Mesenchymal stem cell (in vitro differentiated cells and primary cell): Measurements from ENCODE around the gene FAM156A.
A peak's percentile ranks its signal among the peaks of the same experiment; 100 is the strongest.

Source experiments
- DNase-seq: peaks from one replicate; pipeline ENCODE4 v3.0.0-alpha.2; 2013
- H2AFZ ChIP-seq: one replicate; pipeline ENCODE4 v1.6.1; 2013; ENCODE audit warnings: low read depth, mild to moderate bottlenecking, control low read depth, inconsistent platforms, low read length, moderate library complexity
- H2AK5ac ChIP-seq: 2 replicates; pipeline ENCODE4 v1.6.1; 2013; ENCODE audit warnings: low read length, moderate library complexity, mild to moderate bottlenecking, inconsistent platforms; ENCODE audit not compliant: severe bottlenecking
- H2BK120ac ChIP-seq: one replicate; pipeline ENCODE4 v1.6.1; 2013; ENCODE audit warnings: low read depth, mild to moderate bottlenecking, inconsistent platforms, low read length, moderate library complexity
- H2BK12ac ChIP-seq, 2 experiments: one replicate each; pipeline ENCODE4 v1.6.1; 2013; ENCODE audit warnings: inconsistent platforms in 2 of 2, low read length in 2 of 2, mild to moderate bottlenecking in 2 of 2, moderate library complexity in 2 of 2, control low read depth in 1 of 2
- H2BK15ac ChIP-seq: one replicate; pipeline ENCODE4 v1.6.1; 2013; ENCODE audit warnings: mild to moderate bottlenecking, low read depth, inconsistent platforms; ENCODE audit not compliant: poor library complexity, severe bottlenecking
- H2BK5ac ChIP-seq: 2 replicates; pipeline ENCODE4 v1.6.1; 2013; ENCODE audit warnings: low read depth, mild to moderate bottlenecking, low read length, control low read depth, inconsistent platforms; ENCODE audit not compliant: poor library complexity, severe bottlenecking
- H3K14ac ChIP-seq, 2 experiments: one replicate each; pipeline ENCODE4 v1.6.1; 2013; ENCODE audit warnings: inconsistent platforms in 2 of 2, low read length in 2 of 2, control low read depth in 1 of 2, mild to moderate bottlenecking in 1 of 2, moderate library complexity in 1 of 2
- H3K18ac ChIP-seq, 2 experiments: one replicate each; pipeline ENCODE4 v1.6.1; 2013; ENCODE audit warnings: inconsistent platforms in 2 of 2, low read length in 2 of 2, control low read depth in 1 of 2, low read depth in 1 of 2, mild to moderate bottlenecking in 1 of 2
- H3K23ac ChIP-seq, 2 experiments: one replicate each; pipeline ENCODE4 v1.6.1; 2013; ENCODE audit warnings: inconsistent platforms in 2 of 2, low read length in 2 of 2, mild to moderate bottlenecking in 2 of 2, moderate library complexity in 2 of 2, control low read depth in 1 of 2
- H3K27ac ChIP-seq: 2 replicates; pipeline ENCODE4 v1.5.1; 2013; ENCODE audit warnings: mild to moderate bottlenecking, moderate library complexity, low read length, control low read depth, inconsistent platforms; ENCODE audit not compliant: poor library complexity, severe bottlenecking
- H3K27me3 ChIP-seq, 2 experiments: 2 replicates each; pipeline versions ENCODE4 v1.6.1 to v1.7.0; 2013; ENCODE audit warnings: low read length in 2 of 2, mild to moderate bottlenecking in 2 of 2, moderate library complexity in 2 of 2, control low read depth in 1 of 2, inconsistent platforms in 1 of 2; ENCODE audit not compliant: control insufficient read depth in 1 of 2, insufficient read depth in 1 of 2
- H3K36me3 ChIP-seq, 2 experiments: 2 replicates each; pipeline versions ENCODE4 v1.6.1 to v1.7.0; 2013; ENCODE audit warnings: low read length in 2 of 2, control low read depth in 1 of 2, inconsistent platforms in 1 of 2, low read depth in 1 of 2, mild to moderate bottlenecking in 1 of 2; ENCODE audit not compliant: insufficient read depth in 2 of 2, control insufficient read depth in 1 of 2
- H3K4ac ChIP-seq, 2 experiments: one replicate each; pipeline ENCODE4 v1.6.1; 2013; ENCODE audit warnings: inconsistent platforms in 2 of 2, low read length in 2 of 2, mild to moderate bottlenecking in 2 of 2, moderate library complexity in 2 of 2, control low read depth in 1 of 2, low read depth in 1 of 2
- H3K4me1 ChIP-seq: 2 replicates; pipeline ENCODE4 v1.6.1; 2013; ENCODE audit warnings: low read depth, low read length, control low read depth; ENCODE audit not compliant: control insufficient read depth, insufficient read depth
- H3K4me2 ChIP-seq: 2 replicates; pipeline ENCODE4 v1.6.1; 2013; ENCODE audit warnings: low read length, mild to moderate bottlenecking, inconsistent platforms; ENCODE audit not compliant: poor library complexity, severe bottlenecking
- H3K4me3 ChIP-seq, 2 experiments: 2 replicates each; pipeline versions ENCODE4 v1.5.1 to v1.7.0; 2013; ENCODE audit warnings: low read length in 2 of 2, mild to moderate bottlenecking in 2 of 2, control low read depth in 1 of 2, low read depth in 1 of 2; ENCODE audit not compliant: insufficient read depth in 1 of 2
- H3K79me1 ChIP-seq: replicated peaks from 2 replicates; pipeline ENCODE4 v1.6.1; 2013; ENCODE audit warnings: mild to moderate bottlenecking, control low read depth, low read length, inconsistent platforms; ENCODE audit not compliant: poor library complexity, severe bottlenecking
- H3K9ac ChIP-seq: 2 replicates; pipeline ENCODE4 v1.7.0; 2013; ENCODE audit warnings: mild to moderate bottlenecking, low read length, moderate library complexity
- H3K9me3 ChIP-seq: 2 replicates; pipeline ENCODE4 v1.7.0; 2013; ENCODE audit warnings: mild to moderate bottlenecking, low read length; ENCODE audit not compliant: control insufficient read depth
- H4K8ac ChIP-seq: one replicate; pipeline ENCODE4 v1.6.1; 2013; ENCODE audit warnings: inconsistent platforms, mild to moderate bottlenecking, low read length, moderate library complexity
- H4K91ac ChIP-seq: one replicate; pipeline ENCODE4 v1.6.1; 2013; ENCODE audit warnings: mild to moderate bottlenecking, low read length, inconsistent platforms
- WGBS: methylation state at CpG from one replicate; pipeline ENCODE4 v1.1.7; 2013; ENCODE audit warnings: mixed read lengths; 5-methylcytosine and 5-hydroxymethylcytosine counted together

FAM156A gene

GRCh38 chrX:52988985-52989917 lies 30.9 kb upstream of the FAM156A start:
- H3K27ac ChIP-seq: no peak overlapping the region
- peak overlapping the region; percentile 60 for H4K8ac ChIP-seq
- peaks cover 7% of the 10 kb centered on the region for H3K4me1 ChIP-seq
- H3K79me1 ChIP-seq: peaks cover 8% of the 10 kb centered on the region
- no peaks in the 10 kb centered on the region for H3K9me3 ChIP-seq
- no peak overlapping the region for H2BK5ac ChIP-seq
- H3K4me3 ChIP-seq: no peak overlapping the region
- DNase-seq: no peak
- H3K23ac ChIP-seq: no peak overlapping the region
- H2BK12ac ChIP-seq: no peak overlapping the region
- no peak overlapping the region for H4K91ac ChIP-seq
- 94% methylated on average over 10 of the region's 14 CpGs for WGBS
- H3K4ac ChIP-seq: no peak overlapping the region
- H3K27me3 ChIP-seq: peaks cover 0 to 14% of the 10 kb centered on the region in 2 experiments
- peak overlapping the region; percentile 29 for H3K9ac ChIP-seq
- peak overlapping the region in 1 of 2 experiments; percentile 48 for H3K18ac ChIP-seq
- no peak overlapping the region for H2BK120ac ChIP-seq
- no peak overlapping the region for H2AFZ ChIP-seq
- no peak overlapping the region for H3K4me2 ChIP-seq
- no peak overlapping the region for H2AK5ac ChIP-seq
- H3K14ac ChIP-seq: no peak overlapping the region
- no peak overlapping the region for H2BK15ac ChIP-seq
- peaks cover 0 to 4% of the 10 kb centered on the region in 2 experiments for H3K36me3 ChIP-seq

GRCh38 chrX:52983321-52984000 lies 25.1 kb upstream of the FAM156A start:
- Histone ChIP-seq H3K9ac (peak overlapping the region; percentile 79), H3K23ac (no peak overlapping the region), H2AK5ac (no peak overlapping the region), H3K4me3 (peak overlapping the region in 1 of 2 experiments; percentile 64), H3K4me2 (peak overlapping the region; percentile 16), H3K36me3 (no peaks in the 10 kb centered on the region), H2BK15ac (no peak overlapping the region), H2AFZ (no peak overlapping the region), H3K4ac (no peak overlapping the region), H3K27me3 (peaks cover 0 to 27% of the 10 kb centered on the region in 2 experiments), H2BK5ac (no peak overlapping the region), H3K79me1 (peaks cover 6% of the 10 kb centered on the region), H4K91ac (no peak overlapping the region), H2BK120ac (no peak overlapping the region), H3K14ac (no peak overlapping the region), H3K18ac (no peak overlapping the region), H3K4me1 (peaks cover 3% of the 10 kb centered on the region), H3K27ac (no peak overlapping the region), H2BK12ac (no peak overlapping the region), H4K8ac (no peak overlapping the region), H3K9me3 (no peaks in the 10 kb centered on the region)
- WGBS: 66% methylated on average over 4 of the region's 5 CpGs
- no peak for DNase-seq

DNA sequence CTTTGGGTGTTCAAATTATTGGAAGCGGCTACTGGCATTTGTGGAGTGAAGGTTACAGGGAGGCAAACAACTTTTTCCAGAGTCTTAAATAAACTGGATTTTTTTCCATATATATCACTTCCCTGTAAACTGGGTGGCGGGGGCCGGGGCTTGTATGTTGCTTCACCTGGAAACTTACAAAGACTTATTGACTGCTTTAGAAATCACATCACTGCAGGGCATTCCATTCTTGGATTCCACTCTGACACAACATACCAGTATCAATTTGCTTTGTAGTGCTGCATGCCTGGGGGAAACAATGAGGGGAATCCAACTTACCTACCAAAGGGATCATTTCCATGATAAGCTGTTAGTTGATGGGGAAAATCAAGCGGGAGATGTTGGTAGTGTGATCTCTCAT lies 21.7 kb upstream of the FAM156A start:
- H3K4me2 ChIP-seq: no peak overlapping the region
- peak overlapping the region; percentile 69 for H3K27ac ChIP-seq
- no peak overlapping the region for H2BK15ac ChIP-seq
- no peak overlapping the region for H3K23ac ChIP-seq
- H3K9ac ChIP-seq: no peak overlapping the region
- H3K18ac ChIP-seq: no peak overlapping the region
- H2AFZ ChIP-seq: no peak overlapping the region
- no peak overlapping the region for H2BK5ac ChIP-seq
- H4K8ac ChIP-seq: no peak overlapping the region
- DNase-seq: no peak
- H3K4me1 ChIP-seq: peaks cover 3% of the 10 kb centered on the region
- H3K14ac ChIP-seq: no peak overlapping the region
- no peaks in the 10 kb centered on the region for H3K9me3 ChIP-seq
- peak overlapping the region; percentile 19 for H2BK120ac ChIP-seq
- peaks cover 4% of the 10 kb centered on the region for H3K79me1 ChIP-seq
- no peak overlapping the region for H2AK5ac ChIP-seq
- no peak overlapping the region for H2BK12ac ChIP-seq
- peaks cover 0 to 40% of the 10 kb centered on the region in 2 experiments for H3K27me3 ChIP-seq
- 100% methylated on average over 1 of the region's 4 CpGs for WGBS
- H3K4ac ChIP-seq: no peak overlapping the region
- H3K36me3 ChIP-seq: no peaks in the 10 kb centered on the region
- H4K91ac ChIP-seq: no peak overlapping the region
- H3K4me3 ChIP-seq: no peak overlapping the region

- Histone ChIP-seq H3K27ac (no peak overlapping the region), H4K91ac (no peak overlapping the region), H3K23ac (no peak overlapping the region), H3K36me3 (no peaks in the 10 kb centered on the region), H3K14ac (no peak overlapping the region), H3K4me2 (no peak overlapping the region), H3K27me3 (peaks cover 0 to 39% of the 10 kb centered on the region in 2 experiments), H2AK5ac (peak overlapping the region; percentile 70), H2AFZ (no peak overlapping the region), H3K4me1 (peaks cover 3% of the 10 kb centered on the region), H2BK120ac (no peak overlapping the region), H3K9ac (no peak overlapping the region), H2BK5ac (no peak overlapping the region), H3K4me3 (no peak overlapping the region), H3K18ac (no peak overlapping the region), H2BK12ac (peak overlapping the region in 1 of 2 experiments; percentile 86), H3K4ac (no peak overlapping the region), H2BK15ac (no peak overlapping the region), H3K9me3 (no peaks in the 10 kb centered on the region), H4K8ac (no peak overlapping the region), H3K79me1 (peaks cover 4% of the 10 kb centered on the region)
- DNase-seq: no peak
- WGBS: 46% methylated on average over 2 of the region's 4 CpGs
Observed at GRCh38 chrX:52979568-52979967, 21.2 kb upstream of the FAM156A start.
